Upper lobe of left lung (tissue), 6 donors: ENCODE data around the gene HOXB7. TPM values are rescaled to one million over a fixed set of nuclear protein-coding genes. Genes with fewer than 3 reads are reported as not detected.
A peak's percentile ranks its signal among the peaks of the same experiment; 100 is the strongest.

Experiments
- ATAC-seq, 2 donors: fragments of 200-7000 bp; cut with Tn5 transposase; one replicate each; pipeline ENCODE4 v1.9.1; 2022; ENCODE audit warnings: mild to moderate bottlenecking in 2 of 2, moderate library complexity in 2 of 2; ENCODE audit not compliant: low FRiP score in 2 of 2
- DNase-seq, 2 donors: peaks; one replicate each; pipeline ENCODE4 v3.0.0-alpha.2; 2019 to 2020
- H3K27ac ChIP-seq, 4 donors: fragments of 200-600 bp; sonication (generic); one replicate each; pipeline ENCODE4 v1.5.1; 2016 to 2019
- H3K27me3 ChIP-seq, 4 donors: fragments of 200-600 bp; sonication (generic); one replicate each; pipeline ENCODE4 v1.5.1; 2017 to 2019
- H3K36me3 ChIP-seq, 4 donors: fragments of 200-600 bp; sonication (generic); one replicate each; pipeline ENCODE4 v1.5.1; 2016 to 2019
- H3K4me1 ChIP-seq, 4 donors: fragments of 200-600 bp; sonication (generic); one replicate each; pipeline ENCODE4 v1.5.1; 2018 to 2019
- H3K4me3 ChIP-seq, 4 donors: fragments of 200-600 bp; sonication (generic); one replicate each; pipeline ENCODE4 v1.5.1; 2017 to 2019; ENCODE audit warnings: mild to moderate bottlenecking in 2 of 4, moderate library complexity in 1 of 4
- H3K9me3 ChIP-seq, 4 donors: fragments of 200-600 bp; sonication (generic); one replicate each; pipeline ENCODE4 v1.5.1; 2018 to 2019
- EP300 ChIP-seq, 4 donors: sonication (generic); formaldehyde crosslinking; IDR thresholded peaks; one replicate each; pipeline ENCODE4 v1.5.1; 2017; ENCODE audit warnings: antibody characterized with exemption in 4 of 4, control low read depth in 2 of 4
- POLR2A ChIP-seq, 4 donors: fragments of 450-650 bp; IDR thresholded peaks; one replicate each; pipeline ENCODE4 v1.5.1; 2016 to 2017; ENCODE audit warnings: antibody characterized with exemption in 4 of 4, mild to moderate bottlenecking in 2 of 4
- POLR2AphosphoS5 ChIP-seq, 2 donors: sonication (generic); formaldehyde crosslinking; IDR thresholded peaks; one replicate each; pipeline ENCODE4 v1.5.1; 2017; ENCODE audit warnings: antibody characterized with exemption in 2 of 2
- WGBS, 2 donors: methylation state at CpG; one replicate each; pipeline ENCODE4 v1.1.5; 2017 to 2018; 5-methylcytosine and 5-hydroxymethylcytosine counted together
- total RNA-seq, 6 donors: library from RNA; depleted of rRNA in 4 of 6; stranded (reverse); fragments of >200 nt in 4 of 6; gene quantifications; one replicate each; pipeline versions ENCODE4 v1.1.0 to v1.2.1, GENCODE V29; 2016 to 2021
- TF ChIP-seq, protein P1 (sequence below), 6 experiments: fragments of 450-650 bp in 4 of 6; fragments of 200-600 bp in 2 of 6; sonication (generic) in 2 of 6; IDR thresholded peaks; one replicate each; pipeline ENCODE4 v1.5.1; 2016 to 2019; ENCODE audit warnings: antibody characterized with exemption in 6 of 6
- donor health status: DM: no; HTN: no; CAD: no; lungs with moderate emphysema.
- donor health status: DM: no; HTN: yes; CAD: no; lungs with severe emphysema.

Gene HOXB7
- total RNA-seq, 6 donors from 2014 or later: 1.1 to 3.7 (median 1.3) TPM; not detected in 1

DNA sequence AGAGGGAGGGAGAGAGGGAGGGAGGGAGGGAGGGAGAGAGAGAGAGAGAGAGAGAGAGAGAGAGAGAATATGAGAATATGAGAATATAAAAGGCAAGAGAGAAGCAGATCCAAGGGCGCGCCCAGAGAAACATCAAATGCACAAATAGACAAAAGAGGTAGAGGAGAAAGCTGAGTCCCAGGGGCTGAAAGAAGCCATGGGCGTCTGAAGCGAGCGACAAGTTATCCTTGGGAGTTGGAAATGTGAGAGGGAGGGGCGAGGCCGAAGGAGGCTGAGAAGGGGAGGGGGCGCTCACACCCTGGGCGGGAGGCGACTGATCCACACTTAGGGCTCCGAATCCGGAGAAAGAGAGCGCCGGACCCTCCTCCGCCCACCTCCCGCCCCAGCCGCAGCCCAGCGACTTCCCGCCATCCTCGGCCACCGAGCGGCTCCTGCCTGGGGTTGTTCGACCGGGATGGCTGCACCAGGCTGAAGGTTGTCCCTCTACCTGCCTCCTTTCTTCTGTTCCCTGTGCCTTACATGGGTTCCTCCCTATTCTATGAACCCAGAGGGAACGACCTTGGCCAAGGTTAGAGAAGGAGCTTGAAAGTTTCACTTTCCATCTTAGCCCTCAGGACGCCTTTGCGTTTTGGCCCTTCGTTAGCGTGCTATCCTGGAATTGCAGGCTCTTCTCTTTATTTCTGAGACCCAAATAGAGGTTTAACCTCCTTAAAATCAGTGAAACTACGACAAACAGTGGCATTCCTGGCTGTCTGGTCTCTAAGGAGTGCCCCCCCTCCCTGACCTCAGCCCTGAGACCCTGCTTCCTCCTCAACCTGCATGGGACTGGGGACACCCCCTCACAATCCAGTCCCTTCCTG is 36.5 kb upstream of the HOXB7 start:
- peak overlapping the region in 3 of 4 donors; percentile 32 to 46 (median 44) for H3K4me3 ChIP-seq
- peaks cover 0 to 35% (median 14%) of the 10 kb centered on the region in 4 donors for H3K27me3 ChIP-seq
- WGBS, 2 donors: 3 to 5% methylated on average over 22 to 30 of the region's 30 CpGs
- DNase-seq (peak in 1 of 2 donors; percentile 68), ATAC-seq (no peak)
- H3K36me3 ChIP-seq: no peaks in the 10 kb centered on the region
- TF ChIP-seq, protein P1, sequence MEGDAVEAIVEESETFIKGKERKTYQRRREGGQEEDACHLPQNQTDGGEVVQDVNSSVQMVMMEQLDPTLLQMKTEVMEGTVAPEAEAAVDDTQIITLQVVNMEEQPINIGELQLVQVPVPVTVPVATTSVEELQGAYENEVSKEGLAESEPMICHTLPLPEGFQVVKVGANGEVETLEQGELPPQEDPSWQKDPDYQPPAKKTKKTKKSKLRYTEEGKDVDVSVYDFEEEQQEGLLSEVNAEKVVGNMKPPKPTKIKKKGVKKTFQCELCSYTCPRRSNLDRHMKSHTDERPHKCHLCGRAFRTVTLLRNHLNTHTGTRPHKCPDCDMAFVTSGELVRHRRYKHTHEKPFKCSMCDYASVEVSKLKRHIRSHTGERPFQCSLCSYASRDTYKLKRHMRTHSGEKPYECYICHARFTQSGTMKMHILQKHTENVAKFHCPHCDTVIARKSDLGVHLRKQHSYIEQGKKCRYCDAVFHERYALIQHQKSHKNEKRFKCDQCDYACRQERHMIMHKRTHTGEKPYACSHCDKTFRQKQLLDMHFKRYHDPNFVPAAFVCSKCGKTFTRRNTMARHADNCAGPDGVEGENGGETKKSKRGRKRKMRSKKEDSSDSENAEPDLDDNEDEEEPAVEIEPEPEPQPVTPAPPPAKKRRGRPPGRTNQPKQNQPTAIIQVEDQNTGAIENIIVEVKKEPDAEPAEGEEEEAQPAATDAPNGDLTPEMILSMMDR (IDR thresholded peaks at IDR 0.05): no peak
- TF ChIP-seq POLR2AphosphoS5 (IDR thresholded peaks at IDR 0.05) (no peak), POLR2A (IDR thresholded peaks at IDR 0.05) (no peak), EP300 (IDR thresholded peaks at IDR 0.05) (no peak)
- H3K27ac ChIP-seq: no peak overlapping the region
- H3K4me1 ChIP-seq: peaks cover 10 to 21% (median 14%) of the 10 kb centered on the region in 4 donors
- H3K9me3 ChIP-seq: no peaks in the 10 kb centered on the region

DNA sequence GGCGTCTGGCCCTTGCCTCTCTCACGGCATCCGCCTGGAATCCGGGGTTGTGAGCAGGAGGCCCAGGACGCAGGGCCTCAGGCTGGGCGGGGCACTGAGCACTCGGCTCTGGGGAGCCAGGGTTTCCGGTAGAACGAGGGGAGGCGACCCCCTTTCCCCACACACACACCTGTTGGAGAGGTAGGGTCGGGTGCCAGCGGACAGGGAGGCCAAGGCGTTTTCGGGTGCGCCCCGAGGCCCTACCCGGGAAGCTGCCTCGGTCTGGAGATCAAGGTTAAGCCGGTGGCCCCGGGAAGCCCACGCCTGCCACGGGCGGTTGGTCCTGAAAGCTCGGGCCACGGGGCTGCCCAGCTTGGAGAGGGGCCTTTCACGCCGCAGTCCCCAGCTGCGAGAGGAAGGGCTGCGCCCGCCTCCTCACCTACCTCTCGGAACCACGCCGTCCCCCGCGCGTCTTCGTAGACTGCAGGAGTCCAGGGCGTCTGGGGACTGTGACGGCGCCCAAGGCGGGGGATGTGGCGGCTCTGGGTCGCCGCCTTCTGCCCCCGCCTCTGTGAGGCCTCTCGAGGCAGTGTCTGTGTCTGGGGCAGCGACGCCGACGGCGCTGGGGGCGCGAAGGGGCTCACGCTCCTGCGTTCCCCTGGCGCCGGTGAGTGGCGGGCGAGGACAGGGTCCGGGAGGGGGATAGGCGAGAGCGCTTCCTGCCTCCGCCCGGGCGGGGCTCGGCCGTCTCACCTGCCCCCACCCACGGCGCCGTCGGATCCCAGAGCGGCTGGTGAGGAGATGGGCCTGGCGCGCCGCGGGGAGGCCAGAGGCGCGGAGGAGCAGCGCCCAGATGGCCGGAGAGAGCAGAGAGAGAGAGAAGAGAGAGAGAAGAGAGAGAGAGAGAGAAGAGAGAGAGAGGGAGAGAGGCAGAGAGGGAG is 35.6 kb upstream of the HOXB7 start:
- ATAC-seq (no peak), DNase-seq (peak in 1 of 2 donors; percentile 84)
- Histone ChIP-seq H3K27ac (no peak overlapping the region), H3K4me3 (peak overlapping the region in 3 of 4 donors; percentile 12 to 46 (median 44)), H3K4me1 (peaks cover 10 to 25% (median 14%) of the 10 kb centered on the region in 4 donors), H3K36me3 (no peaks in the 10 kb centered on the region), H3K27me3 (peaks cover 2 to 44% (median 21%) of the 10 kb centered on the region in 4 donors), H3K9me3 (no peaks in the 10 kb centered on the region)
- TF ChIP-seq, protein P1 (IDR thresholded peaks at IDR 0.05): no peak
- TF ChIP-seq POLR2A (IDR thresholded peaks at IDR 0.05) (no peak), POLR2AphosphoS5 (IDR thresholded peaks at IDR 0.05) (no peak), EP300 (IDR thresholded peaks at IDR 0.05) (no peak)
- 5 to 14% methylated on average over 16 to 33 of the region's 80 CpGs for whole genome bisulfite sequencing, 2 donors

DNA sequence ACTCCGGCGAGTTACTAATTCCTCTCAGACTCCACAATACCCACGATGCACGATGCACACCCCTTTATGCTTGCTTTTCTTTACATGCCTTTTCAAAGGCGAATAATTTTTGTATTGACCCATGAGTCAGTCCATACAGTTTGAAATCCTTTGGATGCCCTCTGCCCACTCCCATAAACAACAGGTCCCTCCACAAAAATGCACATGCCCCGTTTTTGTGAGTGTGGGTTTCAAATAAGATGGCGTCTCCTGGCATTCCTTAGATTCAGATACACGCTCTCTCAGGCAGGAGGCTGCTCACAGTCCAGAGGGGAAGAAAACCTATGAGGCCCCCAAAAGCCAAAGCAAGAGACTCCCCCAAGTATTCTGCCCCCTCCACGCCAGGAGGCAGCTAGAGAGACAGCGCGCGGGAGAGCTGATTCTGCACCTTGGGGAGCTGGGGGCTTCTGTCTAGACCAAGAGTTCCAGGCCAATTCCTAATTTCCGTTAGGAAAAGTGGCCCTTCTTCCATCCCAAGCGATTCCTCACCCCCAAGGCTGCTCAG is 34.9 kb upstream of the HOXB7 start:
- WGBS, 2 donors: 31 to 48% methylated on average over 14 of the region's 14 CpGs
- Histone ChIP-seq H3K9me3 (no peaks in the 10 kb centered on the region), H3K27me3 (peaks cover 2 to 47% (median 25%) of the 10 kb centered on the region in 4 donors), H3K4me3 (peak overlapping the region in 2 of 4 donors; percentile 44 to 46), H3K36me3 (no peaks in the 10 kb centered on the region), H3K27ac (no peak overlapping the region), H3K4me1 (peaks cover 10 to 25% (median 14%) of the 10 kb centered on the region in 4 donors)
- no peak for TF ChIP-seq POLR2AphosphoS5 (IDR thresholded peaks at IDR 0.05)
- ATAC-seq (no peak), DNase-seq (no peak)

DNA sequence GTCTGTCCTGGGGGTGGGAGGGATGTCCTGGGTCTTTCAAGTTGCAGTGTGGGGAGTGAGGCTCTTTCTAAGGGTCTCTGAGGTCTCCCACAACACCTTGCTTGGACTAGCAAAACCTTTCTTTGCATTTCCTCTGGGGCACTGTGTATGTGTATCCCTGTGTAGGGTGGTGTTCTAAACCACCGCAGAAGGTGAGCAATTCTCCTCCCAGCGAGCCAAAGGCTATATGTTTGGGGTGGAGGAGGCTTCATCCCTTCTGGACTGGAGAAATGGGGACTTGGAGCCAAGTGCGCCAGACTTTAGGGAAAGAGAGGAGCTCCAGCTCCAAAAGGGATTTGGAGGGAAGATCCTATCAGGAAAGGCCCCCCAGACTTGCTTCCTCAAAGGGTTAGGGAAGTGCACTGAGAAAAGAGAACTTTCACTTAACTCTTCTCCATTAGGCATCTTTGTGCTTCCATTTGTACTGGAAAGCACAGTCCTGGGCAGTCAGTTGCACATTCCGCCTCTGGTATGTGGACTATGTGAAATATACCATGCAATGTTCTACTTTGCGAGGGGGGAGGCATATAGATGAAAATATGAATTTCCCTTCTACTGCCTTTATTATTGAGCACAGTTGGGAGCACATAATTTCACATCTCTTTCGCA is 34.2 kb upstream of the HOXB7 start:
- ATAC-seq (no peak), DNase-seq (no peak)
- WGBS, 2 donors: 34 to 47% methylated on average over 6 of the region's 6 CpGs

More for the DNA sequence above, 34.2 kb upstream of the HOXB7 start:
- no peak for TF ChIP-seq POLR2A (IDR thresholded peaks at IDR 0.05)
- TF ChIP-seq POLR2AphosphoS5 (IDR thresholded peaks at IDR 0.05): no peak
- no peak for TF ChIP-seq EP300 (IDR thresholded peaks at IDR 0.05)
- TF ChIP-seq, protein P1 (IDR thresholded peaks at IDR 0.05): no peak
- Histone ChIP-seq H3K9me3 (no peaks in the 10 kb centered on the region), H3K4me1 (peaks cover 10 to 25% (median 14%) of the 10 kb centered on the region in 4 donors), H3K27me3 (peaks cover 2 to 50% (median 25%) of the 10 kb centered on the region in 4 donors), H3K4me3 (no peak overlapping the region), H3K36me3 (no peaks in the 10 kb centered on the region), H3K27ac (no peak overlapping the region)
